ENCODE results near the gene INAVA.

INAVA gene

GRCh38 chr1:200869376-200869752 lies 25.3 kb upstream of the INAVA start:
- DNase-seq (ENCODE audit: low read depth) = no peak
- TF ChIP-seq CTCF (IDR thresholded peaks at IDR 0.05; ENCODE audit: control insufficient read depth, extremely low read depth, insufficient read depth) = no peak
- H3K4me3 ChIP-seq (ENCODE audit: low read depth, low read length) = no peak overlapping the region

- DNase-seq (ENCODE audit: low read depth) = no peak
- H3K4me3 ChIP-seq (ENCODE audit: low read depth, low read length) = no peak overlapping the region
- no peak for TF ChIP-seq CTCF (IDR thresholded peaks at IDR 0.05; ENCODE audit: control insufficient read depth, extremely low read depth, insufficient read depth)
Measured at GRCh38 chr1:200869753-200870391, 24.8 kb upstream of the INAVA start.

- TF ChIP-seq CTCF (IDR thresholded peaks at IDR 0.05; ENCODE audit: control insufficient read depth, extremely low read depth, insufficient read depth) = no peak
- no peak for DNase-seq (ENCODE audit: low read depth)
- no peak within 1 kb of the TSS for H3K4me3 ChIP-seq (ENCODE audit: low read depth, low read length)
Measured at GRCh38 chr1:200872446-200873115, 22.1 kb upstream of the INAVA start, which contains the start of gene GPR25. GPR25 (plus strand) TSS chr1:200872981; CDS start chr1:200873038, 57 bp downstream.

GRCh38 chr1:200873116-200873670 lies 21.5 kb upstream of the INAVA start:
- DNase-seq (ENCODE audit: low read depth) = no peak
- H3K4me3 ChIP-seq (ENCODE audit: low read depth, low read length) = no peak overlapping the region
- TF ChIP-seq CTCF (IDR thresholded peaks at IDR 0.05; ENCODE audit: control insufficient read depth, extremely low read depth, insufficient read depth) = no peak

GRCh38 chr1:200873671-200874397 lies 20.9 kb upstream of the INAVA start:
- no peak for DNase-seq (ENCODE audit: low read depth)
- no peak for TF ChIP-seq CTCF (IDR thresholded peaks at IDR 0.05; ENCODE audit: control insufficient read depth, extremely low read depth, insufficient read depth)
- no peak overlapping the region for H3K4me3 ChIP-seq (ENCODE audit: low read depth, low read length)

GRCh38 chr1:200874694-200875093 lies 20.0 kb upstream of the INAVA start:
- TF ChIP-seq CTCF (IDR thresholded peaks at IDR 0.05; ENCODE audit: control insufficient read depth, extremely low read depth, insufficient read depth) = no peak
- no peak for DNase-seq (ENCODE audit: low read depth)
- no peak overlapping the region for H3K4me3 ChIP-seq (ENCODE audit: low read depth, low read length)
